HG02571 (cell line): ENCODE results near the gene PRKAG2.

Source experiments
- ATAC-seq: cut with Tn5 transposase; IDR thresholded peaks from one replicate; pipeline ENCODE4 v1.9.1; 2021; ENCODE audit warnings: mild to moderate bottlenecking, moderate library complexity; ENCODE audit not compliant: unreplicated experiment

Gene PRKAG2

DNA sequence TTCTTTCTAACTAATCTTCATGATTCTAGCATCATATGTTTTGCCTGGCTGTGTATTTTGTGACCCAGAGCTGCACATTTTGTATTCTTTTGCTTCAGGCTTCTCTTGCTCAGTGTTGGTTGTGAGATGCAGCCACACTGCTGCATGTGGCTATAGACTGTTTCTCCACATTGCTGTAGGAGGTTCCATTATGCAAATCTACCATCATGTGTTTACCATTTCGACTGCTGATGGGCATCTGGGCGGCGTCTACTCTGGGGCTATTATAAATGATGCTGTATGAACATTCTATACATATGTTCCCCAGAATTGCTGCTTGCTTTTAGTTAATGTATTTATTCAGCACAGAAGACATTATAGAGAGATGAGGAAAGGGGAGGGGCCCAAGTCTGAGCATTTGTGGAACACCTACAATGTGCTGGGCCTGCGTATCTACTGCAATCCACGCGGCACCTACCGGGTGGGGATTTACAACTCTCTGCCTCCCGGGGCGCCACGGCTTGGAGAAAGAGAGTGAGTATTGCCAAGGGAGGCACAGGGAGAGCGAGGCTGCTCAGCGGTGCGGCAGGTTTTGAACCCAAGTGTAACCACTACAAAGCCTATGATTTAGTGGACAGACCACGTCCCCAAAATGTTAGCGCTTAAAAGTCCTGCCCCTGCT, 172.5 kb downstream of the PRKAG2 start:
- no peak for ATAC-seq

- no peak for ATAC-seq
Measured at GRCh38 chr7:151702961-151703360, 174.0 kb downstream of the PRKAG2 start.

DNA sequence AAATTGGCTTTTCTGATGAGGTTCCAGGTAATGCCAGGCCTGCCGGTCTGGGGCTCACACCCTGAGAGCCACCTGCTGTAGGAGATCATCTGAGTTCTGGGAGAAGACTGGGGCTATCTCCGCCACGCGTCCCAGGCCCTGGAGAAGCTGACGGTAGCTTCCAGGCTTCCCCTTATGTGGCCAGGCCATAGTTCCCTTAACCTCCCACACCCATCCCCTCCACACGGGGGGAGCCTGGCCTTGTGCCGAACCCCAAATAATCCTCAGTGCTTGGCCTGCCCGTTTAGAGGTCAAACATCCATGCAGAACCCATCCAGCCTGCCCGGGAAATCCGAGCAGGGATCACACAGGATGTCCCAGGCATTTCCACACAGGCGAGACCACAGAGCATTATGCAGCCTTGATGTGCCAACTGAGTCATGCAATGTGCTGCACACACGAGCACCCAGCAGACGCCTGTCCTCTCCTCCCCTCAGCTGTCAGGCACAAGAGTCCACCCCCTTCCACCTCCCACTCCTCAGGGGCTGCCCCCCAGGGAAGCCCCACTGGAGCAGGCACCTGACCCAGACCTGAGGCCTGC, 176.2 kb downstream of the PRKAG2 start:
- no peak for ATAC-seq

DNA sequence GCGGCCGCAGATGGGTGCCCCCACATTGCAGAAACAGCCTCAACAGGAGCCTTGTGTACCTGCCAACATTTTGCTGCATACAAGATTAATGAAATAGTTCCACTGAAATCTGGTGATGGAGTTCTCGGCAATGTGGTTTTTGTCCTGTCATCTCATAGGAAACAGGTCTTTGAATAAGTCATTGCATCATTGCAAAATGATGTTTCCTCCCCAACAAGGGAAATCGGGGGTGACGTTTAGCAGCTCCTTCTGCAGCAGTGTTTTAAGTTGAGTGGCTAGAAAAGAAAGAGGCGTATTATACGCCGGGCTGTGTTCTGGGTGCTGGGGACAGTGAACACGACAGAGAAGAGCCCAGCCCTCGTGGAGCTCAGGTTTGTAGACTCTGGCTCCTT, 177.0 kb downstream of the PRKAG2 start:
- no peak for ATAC-seq

DNA sequence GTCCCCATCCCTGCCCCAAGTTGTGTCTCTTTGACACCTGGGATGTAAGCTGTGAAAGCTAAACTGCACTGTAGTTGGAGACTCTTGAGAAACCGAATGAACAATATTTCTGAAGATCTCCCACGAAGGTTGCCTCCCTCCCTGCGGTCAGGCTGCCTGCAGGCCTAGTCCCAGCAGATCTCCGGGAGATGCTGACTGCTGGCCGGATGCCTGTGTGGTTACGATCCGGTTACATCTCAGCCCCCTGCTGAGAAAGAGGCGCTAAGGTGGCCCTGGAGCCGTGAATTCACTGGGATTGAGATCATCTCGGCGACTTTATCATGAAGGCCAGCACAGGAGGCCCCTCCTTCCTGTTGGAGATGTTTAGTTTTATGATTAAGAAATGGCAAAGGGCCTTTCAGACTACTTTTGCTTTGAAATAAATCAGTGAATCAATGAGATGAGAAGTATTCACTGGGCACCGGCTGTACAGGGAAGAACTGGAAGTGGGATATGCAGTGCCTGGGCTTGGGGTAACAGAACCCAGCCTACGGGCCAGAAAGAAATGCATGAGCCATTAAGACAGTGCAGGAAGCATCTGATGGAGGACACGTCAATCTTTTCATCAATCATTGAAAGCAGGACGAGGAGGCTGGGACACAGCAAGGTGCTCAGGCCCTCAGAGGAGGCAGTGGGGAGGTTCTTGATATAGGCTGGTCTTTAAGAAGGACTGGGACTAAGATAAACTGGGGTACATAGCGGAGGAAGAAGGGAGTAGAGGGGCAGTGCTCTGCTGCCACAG, 177.6 kb downstream of the PRKAG2 start:
- ATAC-seq, result no peak

DNA sequence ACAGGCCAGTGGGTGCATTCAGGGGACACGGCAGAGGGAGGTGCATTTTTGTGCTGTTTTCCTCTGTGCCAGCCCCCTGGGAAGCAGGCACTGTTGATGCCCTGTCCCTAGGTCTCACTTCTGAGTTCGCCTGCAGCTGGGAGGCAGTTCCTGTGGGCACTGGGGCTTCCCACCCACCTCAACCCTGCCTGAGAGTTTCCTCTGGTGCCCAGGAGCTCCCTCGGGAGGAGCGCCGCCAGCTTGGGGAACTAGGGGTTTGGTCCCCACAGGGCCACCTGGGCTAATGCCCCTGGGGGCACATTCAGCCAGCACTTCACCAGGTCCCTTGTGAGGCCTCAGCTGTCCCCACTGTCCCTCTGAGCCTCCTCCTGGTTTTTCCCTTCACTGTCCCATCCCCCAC, 179.0 kb downstream of the PRKAG2 start:
- no peak for ATAC-seq

DNA sequence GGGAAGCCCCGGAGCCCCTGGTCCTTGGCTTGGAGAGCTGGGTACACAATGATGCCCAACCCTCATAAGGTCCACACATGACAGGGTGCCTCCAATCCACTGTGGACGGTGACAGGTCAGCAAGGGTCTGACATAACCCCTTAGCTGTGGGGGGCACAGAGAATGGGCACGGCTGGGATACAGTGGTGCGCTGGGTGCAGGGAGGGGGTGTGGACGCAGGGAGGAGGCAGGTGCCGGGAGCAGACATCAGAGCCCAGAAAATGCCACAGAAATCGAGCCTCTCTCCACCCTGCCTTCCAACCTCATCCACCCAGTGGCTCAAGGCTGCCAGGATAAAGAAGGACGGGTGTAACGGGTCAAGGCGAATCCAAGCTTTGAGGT, 179.4 kb downstream of the PRKAG2 start:
- no peak for ATAC-seq

- ATAC-seq, result no peak
Measured at GRCh38 chr7:151696721-151697514, 180.0 kb downstream of the PRKAG2 start.

DNA sequence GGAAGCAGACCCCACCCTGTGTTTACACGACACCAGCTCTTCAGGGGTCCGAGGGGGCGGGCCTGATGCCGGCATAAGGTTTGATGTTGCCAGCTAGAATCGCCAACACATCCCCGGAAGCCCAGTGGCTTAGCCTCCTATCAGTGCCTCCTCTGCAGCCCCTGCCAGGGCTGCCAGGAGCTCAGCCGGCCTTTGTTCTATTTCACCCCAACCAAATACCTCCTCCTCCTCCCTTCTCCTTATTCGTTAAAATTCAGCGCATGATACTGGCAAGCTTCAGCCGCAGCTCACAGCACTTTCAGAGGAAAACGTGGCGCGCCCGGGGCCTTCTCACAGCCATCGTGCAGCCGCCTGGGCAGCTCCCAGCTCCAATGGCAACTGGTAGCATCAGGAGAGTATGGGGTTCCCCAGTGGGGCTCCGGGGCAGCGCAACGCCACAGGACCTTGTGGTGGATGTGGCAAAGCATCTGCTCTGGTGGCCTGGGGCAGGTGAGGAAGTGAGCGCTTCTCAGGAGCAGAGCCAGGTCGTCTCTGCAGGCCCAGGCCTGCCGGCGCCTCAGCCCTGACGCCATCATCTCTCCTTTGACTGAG, 180.9 kb downstream of the PRKAG2 start:
- no peak for ATAC-seq

DNA sequence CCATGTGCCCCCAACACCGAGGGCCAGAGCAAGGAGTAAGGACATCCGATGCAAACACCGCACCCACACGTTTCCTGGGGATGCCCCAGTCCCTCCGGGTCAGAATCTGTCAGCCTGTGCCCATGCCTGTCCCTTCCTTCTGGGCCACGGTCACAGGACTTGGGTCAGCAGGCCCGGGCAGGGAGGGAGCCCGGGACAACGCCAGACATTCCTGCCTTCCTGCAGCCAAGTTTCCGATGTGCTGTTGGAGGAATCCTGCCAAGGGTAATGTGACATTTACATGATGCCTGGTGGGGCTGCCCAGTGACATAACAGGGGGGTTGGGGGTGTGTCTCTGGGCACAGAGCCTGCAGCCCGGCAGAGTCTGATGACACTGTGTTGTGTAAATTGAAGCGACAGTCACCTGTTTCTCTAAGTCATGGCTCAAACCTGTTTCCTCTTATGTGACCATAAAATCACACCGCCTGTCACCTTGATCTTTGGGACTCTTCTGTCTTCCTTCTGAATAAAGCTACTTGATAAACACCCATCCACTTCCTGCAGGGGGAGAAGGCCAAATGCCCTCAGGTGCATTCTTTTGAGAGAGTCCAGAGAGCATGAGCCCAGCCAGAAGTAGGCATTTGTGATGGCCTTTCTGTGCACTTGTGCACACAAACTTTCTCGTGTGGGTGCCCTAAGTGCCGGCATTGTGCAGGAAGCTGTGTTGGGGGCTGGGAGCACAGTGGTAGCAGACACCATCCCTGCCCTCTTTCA, 181.9 kb downstream of the PRKAG2 start:
- ATAC-seq, result no peak

DNA sequence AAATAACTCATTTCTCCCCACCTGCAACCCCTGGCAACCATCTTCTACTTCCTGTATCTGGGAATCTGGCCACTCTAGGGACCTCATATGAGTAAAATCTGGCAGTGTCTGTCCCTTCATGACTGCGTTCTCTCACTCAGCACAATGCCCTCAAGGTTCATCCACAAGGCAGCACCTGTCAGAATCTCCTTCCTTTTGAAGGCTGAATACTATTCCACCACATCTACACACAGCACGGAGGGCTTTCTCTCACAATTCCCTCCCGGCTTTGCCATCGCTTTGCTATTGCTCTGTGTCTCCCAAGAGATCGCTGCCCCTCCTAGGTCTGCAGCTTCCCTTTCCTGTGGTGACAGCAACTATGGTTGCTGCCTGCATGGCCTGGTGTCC, 182.5 kb downstream of the PRKAG2 start:
- ATAC-seq, result no peak

DNA sequence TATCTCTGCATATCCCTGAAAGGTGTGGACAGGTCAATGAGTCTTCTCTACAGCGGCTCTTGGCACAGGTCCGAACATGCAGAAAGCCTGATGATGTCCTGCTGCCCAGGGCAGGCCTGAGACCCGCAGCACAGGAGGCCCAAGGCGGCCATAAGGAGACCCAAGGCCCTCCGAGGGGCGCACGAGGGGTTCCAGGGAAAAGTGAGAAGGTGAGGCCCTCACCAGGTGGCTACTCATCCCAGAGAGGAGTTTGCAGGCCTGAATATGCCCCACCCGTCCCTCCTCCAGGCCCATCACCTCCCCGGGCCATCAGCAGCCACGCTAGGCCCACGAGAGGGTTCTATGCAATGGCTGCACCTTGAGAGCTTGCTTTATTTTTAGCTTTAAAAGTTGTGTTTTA, 183.8 kb downstream of the PRKAG2 start:
- no peak for ATAC-seq

GRCh38 chr7:151692721-151693120, 184.2 kb downstream of the PRKAG2 start:
- no peak for ATAC-seq

GRCh38 chr7:151691449-151691848, 185.5 kb downstream of the PRKAG2 start:
- no peak for ATAC-seq

- no peak for ATAC-seq
Measured at GRCh38 chr7:151690606-151691005, 186.3 kb downstream of the PRKAG2 start.

GRCh38 chr7:151689196-151689971, 187.5 kb downstream of the PRKAG2 start:
- ATAC-seq, result no peak

- ATAC-seq, result no peak
Measured at GRCh38 chr7:151688236-151688780, 188.6 kb downstream of the PRKAG2 start.

GRCh38 chr7:151687523-151688235, 189.2 kb downstream of the PRKAG2 start:
- no peak for ATAC-seq

GRCh38 chr7:151686826-151687225, 190.1 kb downstream of the PRKAG2 start:
- no peak for ATAC-seq
